Thymus (tissue), 11 donors: ENCODE results near the gene TMCC2. TPM values are rescaled to one million over a fixed set of nuclear protein-coding genes. Genes with fewer than 3 reads are reported as not detected.

Experiments
- DNase-seq, 9 donors: peaks; one replicate each; pipeline ENCODE4 v3.0.0-alpha.2; 2013; ENCODE audit warnings: low spot score in 9 of 9, low read depth in 6 of 9, missing footprints in 1 of 9
- H3K27ac ChIP-seq, 2 donors: one replicate each; pipeline ENCODE4 v1.5.1; 2013; ENCODE audit warnings: control low read depth in 1 of 2, low read depth in 1 of 2, low read length in 1 of 2, mild to moderate bottlenecking in 1 of 2, moderate library complexity in 1 of 2
- H3K27me3 ChIP-seq, 2 donors: one replicate each; pipeline ENCODE4 v1.5.1; 2013; ENCODE audit warnings: low read length in 1 of 2; ENCODE audit not compliant: control insufficient read depth in 2 of 2, insufficient read depth in 1 of 2
- H3K36me3 ChIP-seq, 2 donors: one replicate each; pipeline ENCODE4 v1.5.1; 2013; ENCODE audit warnings: low read length in 1 of 2, mild to moderate bottlenecking in 1 of 2, moderate library complexity in 1 of 2; ENCODE audit not compliant: control insufficient read depth in 2 of 2, insufficient read depth in 2 of 2
- H3K4me1 ChIP-seq, 2 donors: one replicate each; pipeline ENCODE4 v1.5.1; 2013; ENCODE audit warnings: low read length in 2 of 2; ENCODE audit not compliant: control insufficient read depth in 2 of 2, insufficient read depth in 2 of 2
- H3K4me3 ChIP-seq, 2 donors: one replicate each; pipeline ENCODE4 v1.5.1; 2013; ENCODE audit warnings: low read length in 2 of 2, control low read depth in 1 of 2, mild to moderate bottlenecking in 1 of 2
- H3K9me3 ChIP-seq, 2 donors: one replicate each; pipeline ENCODE4 v1.5.1; 2013; ENCODE audit warnings: low read length in 1 of 2, mild to moderate bottlenecking in 1 of 2; ENCODE audit not compliant: control insufficient read depth in 2 of 2, insufficient read depth in 1 of 2
- WGBS: extraction: QIAGEN DNeasy Blood & Tissue Kit; methylation state at CpG from one replicate; pipeline ENCODE4 v1.1.7; 2013; 5-methylcytosine and 5-hydroxymethylcytosine counted together
- polyA plus RNA-seq: library from polyadenylated mRNA; stranded (reverse); fragments of 200-250 nt; gene quantifications from one replicate; pipeline ENCODE4 v1.2.3, GENCODE V29; 2013
- total RNA-seq: library from RNA; stranded (reverse); fragments of 120-200 nt; gene quantifications from one replicate; pipeline ENCODE4 v1.2.4, GENCODE V29; 2013
- donor health status: healthy.

TMCC2 gene
- total and polyA plus RNA-seq, 2 donors, result 3.7 to 5.1 TPM

DNA sequence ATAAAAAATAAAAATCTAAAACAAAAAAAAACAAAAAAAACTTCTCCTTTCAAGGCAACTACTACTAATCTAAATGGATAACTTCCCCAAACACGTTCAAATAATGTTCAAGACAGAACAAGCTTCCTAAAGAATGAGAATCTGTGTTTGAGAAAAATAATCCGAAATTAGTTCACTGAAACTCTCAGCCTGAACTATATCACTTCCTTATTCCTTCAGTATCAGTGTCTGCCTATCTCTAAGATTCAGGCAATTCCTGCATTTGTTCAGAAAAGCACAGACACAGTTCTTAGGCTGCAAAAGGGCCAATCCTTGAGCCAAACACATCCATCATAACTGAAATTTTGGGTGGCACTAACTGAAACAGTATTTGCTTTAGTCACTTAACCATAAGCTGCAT is 38.6 kb upstream of the TMCC2 start:
- WGBS, result 59% methylated on average over 2 of the region's 2 CpGs
- no peak overlapping the region for H3K4me3 ChIP-seq
- no peak for DNase-seq
- H3K27me3 ChIP-seq, result no peaks in the 10 kb centered on the region
- H3K9me3 ChIP-seq, result no peaks in the 10 kb centered on the region
- no peak overlapping the region for H3K27ac ChIP-seq
- peaks cover 0 to under 1% of the 10 kb centered on the region in 2 donors for H3K4me1 ChIP-seq
- peaks cover 6 to 7% of the 10 kb centered on the region in 2 donors for H3K36me3 ChIP-seq

GRCh38 chr1:205190845-205191577 is 36.7 kb upstream of the TMCC2 start:
- 85% methylated on average over 9 of the region's 9 CpGs for WGBS
- Histone ChIP-seq H3K9me3 (no peaks in the 10 kb centered on the region), H3K36me3 (peaks cover 2 to 6% of the 10 kb centered on the region in 2 donors), H3K4me1 (no peaks in the 10 kb centered on the region), H3K27me3 (no peaks in the 10 kb centered on the region), H3K4me3 (no peak overlapping the region), H3K27ac (no peak overlapping the region)
- no peak for DNase-seq

DNA sequence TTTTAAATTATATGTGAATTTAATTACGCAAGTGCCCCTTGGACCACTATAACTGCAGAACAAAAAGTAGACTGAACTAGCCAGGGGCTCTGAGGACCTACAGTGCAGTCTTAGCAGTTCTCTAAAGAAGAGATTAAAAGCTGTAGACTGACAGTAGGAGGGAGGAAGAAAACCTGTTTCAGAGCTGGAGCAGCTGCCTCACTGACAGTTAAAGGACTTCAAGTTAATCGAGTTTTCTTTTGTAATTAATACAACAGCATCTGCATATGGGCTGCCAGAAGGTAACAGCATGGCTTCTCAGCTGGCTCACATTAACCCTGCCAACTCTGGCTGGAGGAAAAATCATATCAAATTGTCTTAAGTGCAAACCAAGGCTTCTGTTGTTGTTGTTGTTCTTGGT is 36.1 kb upstream of the TMCC2 start:
- 75% methylated on average over 2 of the region's 2 CpGs for WGBS
- no peaks in the 10 kb centered on the region for H3K27me3 ChIP-seq
- H3K4me1 ChIP-seq, result no peaks in the 10 kb centered on the region
- H3K27ac ChIP-seq, result no peak overlapping the region
- H3K4me3 ChIP-seq, result no peak overlapping the region
- H3K36me3 ChIP-seq, result peaks cover 2 to 3% of the 10 kb centered on the region in 2 donors
- no peak for DNase-seq
- H3K9me3 ChIP-seq, result no peaks in the 10 kb centered on the region

DNA sequence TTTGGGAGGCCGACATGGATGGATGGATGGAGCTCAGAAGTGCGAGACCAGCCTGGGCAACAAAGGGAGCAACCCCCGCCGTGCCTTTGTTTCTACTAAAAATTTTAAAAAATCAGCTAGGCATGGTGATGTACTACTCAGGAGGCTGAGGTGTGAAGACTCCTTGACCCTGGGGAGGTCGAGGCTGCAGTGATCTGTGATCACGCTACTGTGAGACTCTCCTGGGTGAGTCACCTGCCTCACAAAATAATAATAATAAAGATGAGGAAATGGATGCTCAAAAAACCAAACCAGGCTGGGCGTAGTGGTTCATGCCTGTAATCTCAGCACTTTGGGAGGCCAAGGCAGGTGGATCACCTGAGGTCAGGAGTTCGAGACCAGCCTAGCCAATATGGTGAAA is 35.5 kb upstream of the TMCC2 start:
- H3K9me3 ChIP-seq, result no peaks in the 10 kb centered on the region
- no peaks in the 10 kb centered on the region for H3K27me3 ChIP-seq
- no peak for DNase-seq
- WGBS, result 97% methylated on average over 8 of the region's 8 CpGs
- peaks cover 2% of the 10 kb centered on the region in 2 donors for H3K36me3 ChIP-seq
- H3K27ac ChIP-seq, result no peak overlapping the region
- no peak overlapping the region for H3K4me3 ChIP-seq
- no peaks in the 10 kb centered on the region for H3K4me1 ChIP-seq

DNA sequence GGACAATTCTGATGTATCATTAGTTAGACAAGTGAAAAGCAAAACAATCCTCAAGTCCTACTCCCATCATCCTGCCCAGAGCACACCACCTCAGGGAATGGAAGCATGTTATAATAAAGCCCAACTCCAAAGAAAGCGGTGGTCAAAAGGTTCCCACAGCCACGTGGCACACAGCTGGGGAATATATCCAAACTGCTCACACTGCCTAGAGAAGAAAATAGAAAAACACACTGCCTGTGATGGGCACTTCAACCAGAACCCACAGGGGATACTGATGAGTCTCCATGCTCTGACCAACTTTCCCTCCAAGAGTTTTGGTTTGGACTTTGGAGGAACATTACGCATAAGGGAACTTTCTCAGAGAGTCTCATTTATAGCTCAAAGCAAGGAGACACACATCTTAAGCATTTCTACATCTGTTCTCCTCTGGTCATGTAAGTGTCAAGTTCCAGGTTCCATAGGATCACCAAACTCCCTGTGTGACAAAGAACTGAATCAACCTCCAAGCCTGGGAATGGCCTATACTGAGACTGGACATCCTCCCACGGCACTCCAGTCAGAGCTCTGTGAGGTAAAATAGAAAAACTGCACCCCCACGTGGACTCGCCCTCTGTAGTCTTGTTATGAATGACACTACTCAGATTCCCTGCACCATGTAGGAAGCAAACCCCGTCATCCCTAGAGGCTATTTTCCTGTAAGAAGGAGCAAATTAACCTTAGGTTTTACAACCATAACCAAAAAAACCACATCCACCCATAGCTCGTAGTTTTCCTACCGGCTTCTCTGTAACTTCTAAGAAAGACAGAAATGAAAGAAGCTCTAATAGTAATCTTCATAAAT is 28.4 kb upstream of the TMCC2 start:
- H3K9me3 ChIP-seq, result no peaks in the 10 kb centered on the region
- 64% methylated on average over 9 of the region's 9 CpGs for WGBS
- DNase-seq, result no peak

DNA sequence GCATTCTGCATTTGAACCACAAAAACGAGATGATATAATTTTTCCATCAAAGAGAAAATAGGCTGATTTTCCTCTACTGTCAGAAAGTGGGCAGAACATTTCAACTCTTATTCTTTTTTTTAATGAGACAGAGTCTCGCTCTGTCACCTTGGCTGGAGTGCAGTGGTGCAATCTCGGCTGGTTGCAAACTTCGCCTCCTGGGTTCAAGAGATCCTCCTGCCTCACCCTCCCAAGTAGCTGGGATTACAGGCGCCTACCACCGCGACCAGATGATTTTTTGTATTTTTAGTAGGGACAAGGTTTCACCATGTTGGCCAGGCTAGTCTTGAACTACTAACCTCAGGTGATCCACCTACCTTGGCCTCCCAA is 27.8 kb upstream of the TMCC2 start:
- H3K27me3 ChIP-seq, result no peaks in the 10 kb centered on the region
- DNase-seq, result no peak
- peaks cover 0 to 5% of the 10 kb centered on the region in 2 donors for H3K4me1 ChIP-seq
- no peaks in the 10 kb centered on the region for H3K9me3 ChIP-seq
- WGBS, result 83% methylated on average over 7 of the region's 7 CpGs
- no peaks in the 10 kb centered on the region for H3K36me3 ChIP-seq
- H3K4me3 ChIP-seq, result no peak overlapping the region
- H3K27ac ChIP-seq, result no peak overlapping the region

More for the DNA sequence above, 28.4 kb upstream of the TMCC2 start:
- no peaks in the 10 kb centered on the region for H3K27me3 ChIP-seq
- no peak overlapping the region for H3K4me3 ChIP-seq
- H3K27ac ChIP-seq, result no peak overlapping the region
- peaks cover 0 to 5% of the 10 kb centered on the region in 2 donors for H3K4me1 ChIP-seq
- H3K36me3 ChIP-seq, result no peaks in the 10 kb centered on the region

GRCh38 chr1:205204552-205204951 is 23.2 kb upstream of the TMCC2 start:
- H3K4me3 ChIP-seq, result no peak overlapping the region
- peaks cover 0 to 5% of the 10 kb centered on the region in 2 donors for H3K4me1 ChIP-seq
- H3K27ac ChIP-seq, result no peak overlapping the region
- no peak for DNase-seq
- no peaks in the 10 kb centered on the region for H3K27me3 ChIP-seq
- H3K9me3 ChIP-seq, result no peaks in the 10 kb centered on the region
- no peaks in the 10 kb centered on the region for H3K36me3 ChIP-seq

DNA sequence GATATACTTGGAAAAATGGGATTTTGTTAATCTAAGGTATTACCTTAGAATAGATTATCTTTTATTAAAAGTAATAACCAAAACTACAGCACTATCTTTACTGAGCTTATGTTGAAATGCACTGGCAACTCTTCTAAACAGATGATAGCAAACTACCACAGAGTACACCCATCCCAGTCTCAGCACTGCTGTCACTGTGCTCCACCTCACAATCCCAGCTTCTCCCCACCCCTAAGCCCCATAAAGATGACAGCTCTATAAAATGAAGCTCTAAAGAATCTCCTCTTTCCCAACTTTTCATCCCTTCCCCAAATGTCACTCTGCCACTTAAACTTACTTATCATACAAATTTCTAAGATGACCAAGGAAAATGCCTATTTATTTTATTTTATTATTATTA is 22.7 kb upstream of the TMCC2 start:
- peaks cover 3 to 5% of the 10 kb centered on the region in 2 donors for H3K4me1 ChIP-seq
- no peak overlapping the region for H3K4me3 ChIP-seq
- H3K27me3 ChIP-seq, result peaks cover 0 to 2% of the 10 kb centered on the region in 2 donors
- H3K36me3 ChIP-seq, result no peaks in the 10 kb centered on the region
- H3K27ac ChIP-seq, result no peak overlapping the region
- no peak for DNase-seq
- H3K9me3 ChIP-seq, result no peaks in the 10 kb centered on the region

- H3K27ac ChIP-seq, result no peak overlapping the region
- H3K27me3 ChIP-seq, result peaks cover 0 to 7% of the 10 kb centered on the region in 2 donors
- peaks cover 13 to 16% of the 10 kb centered on the region in 2 donors for H3K4me1 ChIP-seq
- peaks cover 0 to 3% of the 10 kb centered on the region in 2 donors for H3K9me3 ChIP-seq
- no peaks in the 10 kb centered on the region for H3K36me3 ChIP-seq
- H3K4me3 ChIP-seq, result no peak overlapping the region
- no peak for DNase-seq
- 95% methylated on average over 3 of the region's 3 CpGs for WGBS
Measured at GRCh38 chr1:205208811-205209210, 18.9 kb upstream of the TMCC2 start.
